HG03175 (cell line): ENCODE data around the gene FADS2.

Experiments
- ATAC-seq: cut with Tn5 transposase; IDR thresholded peaks from one replicate; pipeline ENCODE4 v1.9.1; 2021; ENCODE audit warnings: mild to moderate bottlenecking, moderate library complexity; ENCODE audit not compliant: unreplicated experiment

FADS2 gene

DNA sequence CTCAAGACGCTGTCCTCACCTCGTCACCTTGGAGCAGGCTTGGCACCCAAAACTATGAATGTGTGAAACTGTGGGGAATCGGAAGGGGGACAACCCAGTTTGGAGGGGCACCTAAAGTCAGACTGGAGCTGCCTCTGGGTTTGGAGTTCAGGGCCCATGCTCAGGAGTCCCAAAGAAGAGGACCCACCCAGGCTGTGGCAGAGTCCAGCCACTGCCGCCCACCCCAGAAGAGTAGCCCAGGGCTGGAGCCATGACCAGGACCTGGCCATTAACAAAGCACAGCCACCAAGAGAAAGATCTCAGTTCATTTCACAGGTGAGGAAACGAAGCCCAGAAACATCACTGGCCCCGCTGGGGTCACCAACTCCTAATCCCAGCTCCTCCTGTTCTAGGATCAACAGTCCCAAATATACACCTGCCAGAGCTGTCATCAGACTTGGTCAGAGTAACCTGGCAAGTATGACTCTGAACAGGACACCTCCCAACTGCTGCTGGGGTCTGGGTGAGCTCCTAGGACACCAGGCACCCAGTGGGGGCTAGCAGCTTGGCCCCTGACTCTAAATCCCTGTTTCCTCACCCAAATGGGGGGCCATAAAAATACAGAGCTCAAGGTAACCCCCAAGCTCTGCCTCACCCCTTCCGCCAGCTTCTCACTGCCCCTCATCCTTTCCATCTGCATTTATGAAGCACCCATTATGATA is 86.5 kb downstream of the FADS2 start:
- ATAC-seq, result no peak

DNA sequence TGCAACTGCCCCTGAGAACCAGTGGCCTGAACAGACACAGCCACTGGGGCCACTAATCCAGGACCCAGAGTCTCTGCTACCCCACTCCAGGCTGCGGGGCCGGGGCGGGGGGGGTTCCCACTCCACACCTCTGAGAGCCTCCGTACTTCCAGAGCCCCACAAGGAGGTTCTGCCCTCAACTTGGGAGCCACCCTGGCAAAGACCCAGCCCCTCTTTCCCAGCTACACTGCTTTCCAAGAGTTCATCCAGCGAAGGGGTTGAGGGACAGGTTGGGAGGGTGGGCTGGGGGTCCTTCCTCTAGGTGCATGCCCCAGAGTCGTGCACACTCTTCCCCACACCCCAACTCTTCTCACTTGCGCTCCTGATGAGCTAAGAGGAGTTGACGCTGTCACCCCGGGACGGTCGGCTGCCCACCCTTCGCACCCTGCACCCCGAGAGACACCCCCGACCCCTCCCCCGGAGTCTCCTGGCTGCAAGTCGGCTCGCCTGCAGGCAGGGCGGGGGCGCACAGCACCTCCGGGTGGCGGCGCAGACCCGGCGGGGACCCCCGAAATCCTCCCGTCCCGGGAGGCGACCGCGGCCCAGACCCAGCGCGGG is 88.7 kb downstream of the FADS2 start:
- no peak for ATAC-seq
